ENCODE measurements around the gene ZNF608. TPM values are rescaled to one million over a fixed set of nuclear protein-coding genes. Genes with fewer than 3 reads are reported as not detected.

The ZNF608 gene
- total RNA-seq, 1 donor from 2014 or later, result 63.0 TPM

DNA sequence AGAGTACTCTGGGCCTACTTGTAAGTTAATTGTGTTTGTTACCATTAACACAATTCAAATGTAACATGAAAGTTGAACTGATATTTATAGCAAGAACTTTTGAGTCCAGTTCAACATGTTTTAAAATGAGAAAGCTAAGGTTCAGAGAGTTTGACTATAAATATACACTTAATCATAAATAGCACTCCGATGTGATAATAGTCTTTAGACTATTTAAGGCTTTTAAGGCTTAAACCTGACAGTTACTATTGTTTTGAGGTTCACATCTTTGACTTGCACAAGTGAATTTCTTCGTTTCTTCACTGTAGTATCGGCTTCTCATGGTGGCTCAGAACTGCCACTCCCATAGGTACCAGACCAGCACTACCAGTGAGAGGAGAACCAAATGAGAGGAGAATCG lies 42.4 kb downstream of the ZNF608 start:
- peaks cover 2% of the 10 kb centered on the region for H3K27me3 Mint-ChIP-seq
- TF ChIP-seq, protein P1, sequence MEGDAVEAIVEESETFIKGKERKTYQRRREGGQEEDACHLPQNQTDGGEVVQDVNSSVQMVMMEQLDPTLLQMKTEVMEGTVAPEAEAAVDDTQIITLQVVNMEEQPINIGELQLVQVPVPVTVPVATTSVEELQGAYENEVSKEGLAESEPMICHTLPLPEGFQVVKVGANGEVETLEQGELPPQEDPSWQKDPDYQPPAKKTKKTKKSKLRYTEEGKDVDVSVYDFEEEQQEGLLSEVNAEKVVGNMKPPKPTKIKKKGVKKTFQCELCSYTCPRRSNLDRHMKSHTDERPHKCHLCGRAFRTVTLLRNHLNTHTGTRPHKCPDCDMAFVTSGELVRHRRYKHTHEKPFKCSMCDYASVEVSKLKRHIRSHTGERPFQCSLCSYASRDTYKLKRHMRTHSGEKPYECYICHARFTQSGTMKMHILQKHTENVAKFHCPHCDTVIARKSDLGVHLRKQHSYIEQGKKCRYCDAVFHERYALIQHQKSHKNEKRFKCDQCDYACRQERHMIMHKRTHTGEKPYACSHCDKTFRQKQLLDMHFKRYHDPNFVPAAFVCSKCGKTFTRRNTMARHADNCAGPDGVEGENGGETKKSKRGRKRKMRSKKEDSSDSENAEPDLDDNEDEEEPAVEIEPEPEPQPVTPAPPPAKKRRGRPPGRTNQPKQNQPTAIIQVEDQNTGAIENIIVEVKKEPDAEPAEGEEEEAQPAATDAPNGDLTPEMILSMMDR (conservative IDR thresholded peaks at IDR 0.05), result no peak
- H3K4me1 Mint-ChIP-seq (ENCODE audit: unreplicated experiment), result peaks cover 87% of the 10 kb centered on the region
- no peak for DNase-seq (ENCODE audit: extremely low spot score, unreplicated experiment)
- peak overlapping the region; percentile 32 for H3K4me3 Mint-ChIP-seq
- peaks cover 4% of the 10 kb centered on the region for H3K9me3 Mint-ChIP-seq
- peaks cover 16% of the 10 kb centered on the region for H3K36me3 Mint-ChIP-seq
- H3K27ac Mint-ChIP-seq, result no peak overlapping the region

DNA sequence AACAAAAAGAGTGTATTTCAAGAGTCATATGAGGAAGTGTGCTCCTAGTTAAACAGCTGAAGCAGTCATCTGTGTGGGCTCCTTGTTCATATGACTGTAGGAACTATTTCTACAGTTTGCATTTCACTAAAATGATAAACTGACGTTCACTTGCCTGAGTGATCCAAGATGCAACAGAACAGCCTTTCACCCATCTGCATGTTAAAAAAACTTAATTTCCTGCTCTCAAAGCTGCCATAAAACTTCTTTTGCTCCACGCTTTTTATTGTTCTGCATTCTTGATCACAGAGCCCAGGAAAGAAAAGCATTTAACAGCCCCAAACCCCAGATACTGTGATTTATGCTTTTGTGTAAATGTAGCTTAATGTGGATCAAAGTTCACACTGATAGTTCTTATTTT lies 43.9 kb downstream of the ZNF608 start:
- TF ChIP-seq, protein P1 (conservative IDR thresholded peaks at IDR 0.05), result no peak
- no peak for DNase-seq (ENCODE audit: extremely low spot score, unreplicated experiment)
- H3K4me3 Mint-ChIP-seq, result peak overlapping the region; percentile 13

DNA sequence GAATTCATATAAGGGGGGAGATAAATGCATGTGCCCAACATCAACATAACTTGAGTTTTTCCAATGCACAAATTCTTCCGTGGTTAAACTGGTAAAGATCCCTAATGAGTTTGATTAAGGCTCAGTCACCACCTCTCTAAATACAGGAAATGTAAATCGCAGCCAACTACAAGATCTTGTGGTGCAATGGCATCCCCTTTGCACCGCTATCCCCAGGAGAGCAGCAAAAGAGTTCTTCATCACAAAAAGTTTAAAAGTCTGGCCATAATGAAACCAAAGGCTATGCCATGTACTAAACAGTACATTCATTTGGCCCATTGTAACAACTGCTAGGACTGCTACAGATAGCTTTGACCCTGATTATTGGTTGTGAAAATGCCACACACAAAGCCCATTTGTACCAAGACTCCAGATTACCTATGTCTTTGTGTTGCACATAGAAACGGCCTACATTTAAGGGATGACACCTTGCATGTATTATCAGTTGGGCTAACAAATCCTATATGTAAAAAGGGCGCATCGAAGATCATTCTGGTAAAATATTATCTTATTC lies 44.5 kb downstream of the ZNF608 start:
- Mint-ChIP-seq H3K9me3 (peaks cover 4% of the 10 kb centered on the region), H3K4me1 (ENCODE audit: unreplicated experiment) (peaks cover 91% of the 10 kb centered on the region), H3K27me3 (peaks cover 2% of the 10 kb centered on the region), H3K4me3 (peak overlapping the region; percentile 42), H3K36me3 (peaks cover 16% of the 10 kb centered on the region), H3K27ac (no peak overlapping the region)
- TF ChIP-seq, protein P1 (conservative IDR thresholded peaks at IDR 0.05), result no peak
- no peak for DNase-seq (ENCODE audit: extremely low spot score, unreplicated experiment)

More for the DNA sequence above, 43.9 kb downstream of the ZNF608 start:
- peaks cover 4% of the 10 kb centered on the region for H3K9me3 Mint-ChIP-seq
- H3K27me3 Mint-ChIP-seq, result peaks cover 2% of the 10 kb centered on the region
- H3K27ac Mint-ChIP-seq, result peak overlapping the region; percentile 44
- peaks cover 89% of the 10 kb centered on the region for H3K4me1 Mint-ChIP-seq (ENCODE audit: unreplicated experiment)
- peaks cover 16% of the 10 kb centered on the region for H3K36me3 Mint-ChIP-seq

DNA sequence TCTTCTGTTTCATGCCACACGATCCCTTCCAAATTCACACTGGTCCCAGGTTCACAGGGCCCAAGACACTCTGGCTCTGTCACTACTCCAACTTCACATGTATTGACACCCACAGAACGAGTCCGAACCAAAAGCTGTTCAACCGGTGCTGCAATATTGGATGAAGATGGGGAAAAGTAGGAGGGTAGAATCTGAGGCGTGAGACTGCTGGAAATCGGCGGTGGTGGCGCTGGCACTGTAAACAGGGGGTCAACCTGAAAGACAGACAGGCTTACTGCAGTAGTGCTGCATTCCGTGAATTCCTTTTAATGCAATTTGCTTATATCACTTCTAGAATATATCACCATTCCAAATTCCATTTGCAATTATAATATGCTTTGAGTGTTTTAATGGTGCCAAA lies 45.4 kb downstream of the ZNF608 start:
- TF ChIP-seq, protein P1 (conservative IDR thresholded peaks at IDR 0.05), result no peak
- peaks cover 91% of the 10 kb centered on the region for H3K4me1 Mint-ChIP-seq (ENCODE audit: unreplicated experiment)
- H3K9me3 Mint-ChIP-seq, result peaks cover 12% of the 10 kb centered on the region
- no peak overlapping the region for H3K4me3 Mint-ChIP-seq
- H3K36me3 Mint-ChIP-seq, result peaks cover 21% of the 10 kb centered on the region
- H3K27me3 Mint-ChIP-seq, result no peaks in the 10 kb centered on the region
- no peak for DNase-seq (ENCODE audit: extremely low spot score, unreplicated experiment)
- peak overlapping the region; percentile 64 for H3K27ac Mint-ChIP-seq

DNA sequence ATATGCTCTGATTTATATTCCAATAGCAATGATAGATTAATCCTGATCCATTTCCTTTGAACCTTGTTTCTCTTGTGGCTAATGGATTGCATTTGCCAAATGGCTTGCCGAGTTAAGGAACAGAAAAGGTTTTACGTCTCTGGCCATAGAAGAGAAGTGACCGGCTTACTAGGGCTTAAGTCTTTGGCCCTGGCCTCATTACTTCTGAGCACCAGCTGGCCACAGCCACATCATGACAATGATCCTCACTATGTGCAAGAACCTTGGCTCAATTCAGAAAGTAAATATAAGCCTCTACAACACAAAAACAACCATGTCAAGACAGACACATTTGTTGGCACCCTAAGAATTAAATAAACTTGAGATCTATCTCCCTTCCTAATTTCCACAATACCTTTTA lies 46.1 kb downstream of the ZNF608 start:
- H3K27me3 Mint-ChIP-seq, result no peaks in the 10 kb centered on the region
- peaks cover 12% of the 10 kb centered on the region for H3K9me3 Mint-ChIP-seq
- TF ChIP-seq, protein P1 (conservative IDR thresholded peaks at IDR 0.05), result no peak
- H3K27ac Mint-ChIP-seq, result peak overlapping the region; percentile 64
- H3K4me1 Mint-ChIP-seq (ENCODE audit: unreplicated experiment), result peaks cover 85% of the 10 kb centered on the region
- DNase-seq (ENCODE audit: extremely low spot score, unreplicated experiment), result no peak
- H3K4me3 Mint-ChIP-seq, result peak overlapping the region; percentile 75
- peaks cover 22% of the 10 kb centered on the region for H3K36me3 Mint-ChIP-seq
